Activated naive CD4-positive, alpha-beta T cell treated with anti-CD3 and anti-CD28 coated beads for 36 hours (primary cell): ENCODE results near the gene HDAC6. TPM values are rescaled to one million over a fixed set of nuclear protein-coding genes. Genes with fewer than 3 reads are reported as not detected.

Experiments
- CTCF ChIA-PET: fragments of 350-600 bp; sonication (Branson Sonifier 250); formaldehyde crosslinking; loops from one replicate; lab custom pipeline; 2021; ENCODE audit warnings: antibody characterized with exemption; lab: Charles Lee
- DNase-seq: peaks from one replicate; pipeline ENCODE4 v3.0.0-alpha.2; 2020
- H3K27ac Mint-ChIP-seq: one replicate; pipeline ENCODE4 v1.8.0; 2021; ENCODE audit warnings: mild to moderate bottlenecking, mixed read lengths
- H3K27me3 Mint-ChIP-seq: one replicate; pipeline ENCODE4 v1.8.0; 2021; ENCODE audit warnings: low read depth, mixed read lengths
- H3K36me3 Mint-ChIP-seq: one replicate; pipeline ENCODE4 v1.8.0; 2021; ENCODE audit warnings: low read depth, mixed read lengths
- H3K4me1 Mint-ChIP-seq: one replicate; pipeline ENCODE4 v1.8.0; 2021; ENCODE audit warnings: low read depth, mixed read lengths
- H3K4me3 Mint-ChIP-seq: one replicate; pipeline ENCODE4 v1.8.0; 2021; ENCODE audit warnings: mild to moderate bottlenecking, moderate library complexity, mixed read lengths
- H3K9me3 Mint-ChIP-seq: one replicate; pipeline ENCODE4 v1.8.0; 2021; ENCODE audit warnings: mixed read lengths
- intact Hi-C: fragments of 100-400 bp; cut with micrococcal nuclease; formaldehyde crosslinking; loops from one replicate; pipeline ENCODE4 v1.15.1; 2023
- total RNA-seq, 2 experiments: library from RNA; stranded (reverse); gene quantifications; one replicate each; pipeline ENCODE4 v1.2.3, GENCODE V29; 2021

The HDAC6 gene
- total RNA-seq, 2 experiments from 2014 or later: 91.1 to 99.4 TPM

GRCh38 chrX:48782795-48783194 lies 19.1 kb upstream of the HDAC6 start:
- Mint-ChIP-seq H3K9me3 (no peaks in the 10 kb centered on the region), H3K27ac (no peak overlapping the region), H3K4me3 (no peak overlapping the region), H3K27me3 (peaks cover 1% of the 10 kb centered on the region), H3K36me3 (no peaks in the 10 kb centered on the region), H3K4me1 (no peaks in the 10 kb centered on the region)
- no peak for DNase-seq
- intact Hi-C loops: no loop called here
- CTCF ChIA-PET: no interaction called here

GRCh38 chrX:48784726-48785125 lies 17.1 kb upstream of the HDAC6 start:
- H3K9me3 Mint-ChIP-seq: no peaks in the 10 kb centered on the region
- intact Hi-C loops: no loop called here
- DNase-seq: no peak
- no peak overlapping the region for H3K27ac Mint-ChIP-seq
- H3K4me1 Mint-ChIP-seq: peaks cover 8% of the 10 kb centered on the region
- H3K4me3 Mint-ChIP-seq: no peak overlapping the region
- CTCF ChIA-PET: interaction anchor here (0.5 kb wide), 1 partner anchor 82 kb away, joined by 3 read pairs; no protein-coding TSS in a partner anchor
- no peaks in the 10 kb centered on the region for H3K36me3 Mint-ChIP-seq
- H3K27me3 Mint-ChIP-seq: peaks cover 1% of the 10 kb centered on the region

- intact Hi-C loops: no loop called here
- CTCF ChIA-PET: interaction anchor here (0.5 kb wide), 1 partner anchor 82 kb away, joined by 3 read pairs; no protein-coding TSS in a partner anchor
- Mint-ChIP-seq H3K27me3 (peaks cover 1% of the 10 kb centered on the region), H3K36me3 (no peaks in the 10 kb centered on the region), H3K4me3 (no peak overlapping the region), H3K4me1 (peaks cover 10% of the 10 kb centered on the region), H3K27ac (no peak overlapping the region), H3K9me3 (no peaks in the 10 kb centered on the region)
- DNase-seq: no peak
These were observed 16.7 kb upstream of the HDAC6 start for GRCh38 chrX:48785186-48785539.

GRCh38 chrX:48785540-48786214 lies 16.2 kb upstream of the HDAC6 start:
- H3K27me3 Mint-ChIP-seq: peaks cover 1% of the 10 kb centered on the region

GRCh38 chrX:48786341-48786800 lies 15.5 kb upstream of the HDAC6 start, which contains the start of gene GATA1:
Gene GATA1 (plus strand): TSS chrX:48786590. CDS start chrX:48791110, 4,520 bp downstream.
- CTCF ChIA-PET: no interaction called here
- peaks cover 10% of the 10 kb centered on the region for H3K4me1 Mint-ChIP-seq
- H3K36me3 Mint-ChIP-seq: no peaks in the 10 kb centered on the region
- H3K27me3 Mint-ChIP-seq: peaks cover 1% of the 10 kb centered on the region
- intact Hi-C loops: no loop called here
- no peaks in the 10 kb centered on the region for H3K9me3 Mint-ChIP-seq
- no peak for DNase-seq
- no peak within 1 kb of the TSS for H3K4me3 Mint-ChIP-seq
- H3K27ac Mint-ChIP-seq: no peak within 1 kb of the TSS

More at GRCh38 chrX:48785540-48786214, 16.2 kb upstream of the HDAC6 start:
- no peak for DNase-seq
- intact Hi-C loops: no loop called here
- no peak overlapping the region for H3K27ac Mint-ChIP-seq
- CTCF ChIA-PET: no interaction called here
- no peaks in the 10 kb centered on the region for H3K9me3 Mint-ChIP-seq
- peaks cover 10% of the 10 kb centered on the region for H3K4me1 Mint-ChIP-seq
- no peak overlapping the region for H3K4me3 Mint-ChIP-seq
- no peaks in the 10 kb centered on the region for H3K36me3 Mint-ChIP-seq

GRCh38 chrX:48786825-48787504 lies 14.9 kb upstream of the HDAC6 start:
- H3K36me3 Mint-ChIP-seq: no peaks in the 10 kb centered on the region
- CTCF ChIA-PET: interaction anchor here (0.6 kb wide), 1 partner anchor 142 kb away, joined by 4 read pairs; no protein-coding TSS in a partner anchor
- H3K27me3 Mint-ChIP-seq: peaks cover 1% of the 10 kb centered on the region
- no peak overlapping the region for H3K27ac Mint-ChIP-seq
- intact Hi-C loops: no loop called here
- no peaks in the 10 kb centered on the region for H3K9me3 Mint-ChIP-seq
- no peak overlapping the region for H3K4me3 Mint-ChIP-seq
- DNase-seq: no peak
- H3K4me1 Mint-ChIP-seq: peaks cover 10% of the 10 kb centered on the region

- H3K4me1 Mint-ChIP-seq: peaks cover 10% of the 10 kb centered on the region
- no peaks in the 10 kb centered on the region for H3K9me3 Mint-ChIP-seq
- no peak overlapping the region for H3K27ac Mint-ChIP-seq
These were observed 14.1 kb upstream of the HDAC6 start for GRCh38 chrX:48787505-48788443.

GRCh38 chrX:48789366-48790220 lies 12.3 kb upstream of the HDAC6 start:
- Mint-ChIP-seq H3K4me1 (peaks cover 10% of the 10 kb centered on the region), H3K4me3 (no peak overlapping the region), H3K27ac (no peak overlapping the region), H3K27me3 (peaks cover 1% of the 10 kb centered on the region), H3K36me3 (no peaks in the 10 kb centered on the region), H3K9me3 (no peaks in the 10 kb centered on the region)
- CTCF ChIA-PET: no interaction called here
- DNase-seq: no peak
- intact Hi-C loops: no loop called here

More at GRCh38 chrX:48787505-48788443, 14.1 kb upstream of the HDAC6 start:
- H3K4me3 Mint-ChIP-seq: no peak overlapping the region
- CTCF ChIA-PET: interaction anchor here (0.6 kb wide), 1 partner anchor 142 kb away, joined by 4 read pairs; no protein-coding TSS in a partner anchor
- no peak for DNase-seq
- H3K27me3 Mint-ChIP-seq: peaks cover 1% of the 10 kb centered on the region
- H3K36me3 Mint-ChIP-seq: no peaks in the 10 kb centered on the region
- intact Hi-C loops: no loop called here

GRCh38 chrX:48790477-48790876 lies 11.4 kb upstream of the HDAC6 start:
- H3K9me3 Mint-ChIP-seq: no peaks in the 10 kb centered on the region
- no peaks in the 10 kb centered on the region for H3K36me3 Mint-ChIP-seq

GRCh38 chrX:48791063-48791820 lies 10.6 kb upstream of the HDAC6 start:
- no peak for DNase-seq
- intact Hi-C loops: no loop called here
- Mint-ChIP-seq H3K36me3 (no peaks in the 10 kb centered on the region), H3K4me3 (no peak overlapping the region), H3K27ac (no peak overlapping the region), H3K4me1 (peaks cover 10% of the 10 kb centered on the region), H3K9me3 (no peaks in the 10 kb centered on the region), H3K27me3 (peaks cover 1% of the 10 kb centered on the region)
- CTCF ChIA-PET: no interaction called here

More at GRCh38 chrX:48790477-48790876, 11.4 kb upstream of the HDAC6 start:
- Mint-ChIP-seq H3K4me1 (peaks cover 10% of the 10 kb centered on the region), H3K4me3 (no peak overlapping the region), H3K27me3 (peaks cover 1% of the 10 kb centered on the region), H3K27ac (no peak overlapping the region)
- intact Hi-C loops: no loop called here
- no peak for DNase-seq
- CTCF ChIA-PET: no interaction called here

GRCh38 chrX:48792219-48792618 lies 9.6 kb upstream of the HDAC6 start:
- H3K27me3 Mint-ChIP-seq: peaks cover 1% of the 10 kb centered on the region
- intact Hi-C loops: no loop called here
- DNase-seq: no peak

More at GRCh38 chrX:48792219-48792618, 9.6 kb upstream of the HDAC6 start:
- H3K4me3 Mint-ChIP-seq: no peak overlapping the region
- H3K4me1 Mint-ChIP-seq: peaks cover 10% of the 10 kb centered on the region
- CTCF ChIA-PET: no interaction called here
- no peak overlapping the region for H3K27ac Mint-ChIP-seq
- H3K9me3 Mint-ChIP-seq: no peaks in the 10 kb centered on the region
- H3K36me3 Mint-ChIP-seq: no peaks in the 10 kb centered on the region
